Peyer's patch (tissue), 4 donors: ENCODE data around the gene F2RL2. TPM values are rescaled to one million over a fixed set of nuclear protein-coding genes. Genes with fewer than 3 reads are reported as not detected.

Experiments
- DNase-seq, 3 donors: peaks; one replicate each; pipeline ENCODE4 v3.0.0-alpha.2; 2017 to 2019
- H3K27ac ChIP-seq, 4 donors: fragments of 200-600 bp; sonication (generic); one replicate each; pipeline ENCODE4 v1.5.1; 2016 to 2019
- H3K27me3 ChIP-seq, 2 donors: fragments of 200-600 bp; sonication (generic); one replicate each; pipeline ENCODE4 v1.5.1; 2019
- H3K36me3 ChIP-seq, 3 donors: fragments of 200-600 bp; sonication (generic); one replicate each; pipeline ENCODE4 v1.5.1; 2016 to 2019
- H3K4me1 ChIP-seq, 4 donors: fragments of 200-600 bp; sonication (generic); one replicate each; pipeline ENCODE4 v1.5.1; 2016 to 2019
- H3K4me3 ChIP-seq, 4 donors: fragments of 200-600 bp; sonication (generic); 1 replicate in 3 of 4; 2 replicates in 1 of 4; pipeline ENCODE4 v1.5.1; 2016 to 2019; ENCODE audit warnings: mild to moderate bottlenecking in 1 of 4
- H3K9me3 ChIP-seq, 4 donors: fragments of 200-600 bp; sonication (generic); one replicate each; pipeline ENCODE4 v1.5.1; 2016 to 2019; ENCODE audit warnings: mild to moderate bottlenecking in 1 of 4
- POLR2A ChIP-seq, 2 donors: fragments of 450-650 bp; IDR thresholded peaks; one replicate each; pipeline ENCODE4 v1.5.1; 2017; ENCODE audit warnings: antibody characterized with exemption in 2 of 2, mild to moderate bottlenecking in 2 of 2, moderate library complexity in 2 of 2
- total RNA-seq, 4 donors: library from RNA; depleted of rRNA; stranded (reverse); fragments of >200 nt; gene quantifications; one replicate each; pipeline ENCODE4 v1.1.0, GENCODE V29; 2016
- TF ChIP-seq, protein P1 (sequence below), 6 experiments: fragments of 450-650 bp in 4 of 6; fragments of 200-600 bp in 2 of 6; sonication (generic) in 1 of 6; IDR thresholded peaks; one replicate each; pipeline ENCODE4 v1.5.1; 2017 to 2019; ENCODE audit warnings: antibody characterized with exemption in 6 of 6, mild to moderate bottlenecking in 3 of 6, moderate library complexity in 1 of 6

F2RL2 gene
- total RNA-seq, 4 donors from 2014 or later, result 0.70 to 3.3 (median 1.1) TPM

DNA sequence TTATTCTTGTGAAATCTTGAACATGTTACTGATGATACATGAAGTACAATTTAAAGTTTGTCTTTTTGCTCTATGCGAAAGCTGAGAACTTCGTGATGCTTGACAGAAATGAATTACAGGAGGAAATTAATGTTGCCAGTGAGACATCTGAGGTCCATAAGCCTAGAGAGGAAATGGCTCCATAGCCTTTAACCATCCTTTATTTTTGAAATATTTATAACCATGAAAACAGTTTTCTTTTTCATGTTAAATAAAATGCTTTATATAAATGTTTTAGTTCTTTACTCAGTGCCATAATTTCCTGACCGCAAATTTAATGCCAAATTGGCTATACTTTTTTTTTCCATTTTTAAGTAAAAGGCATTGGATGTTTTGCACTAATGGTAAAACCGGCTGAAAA is 29.1 kb downstream of the F2RL2 start:
- TF ChIP-seq, protein P1, sequence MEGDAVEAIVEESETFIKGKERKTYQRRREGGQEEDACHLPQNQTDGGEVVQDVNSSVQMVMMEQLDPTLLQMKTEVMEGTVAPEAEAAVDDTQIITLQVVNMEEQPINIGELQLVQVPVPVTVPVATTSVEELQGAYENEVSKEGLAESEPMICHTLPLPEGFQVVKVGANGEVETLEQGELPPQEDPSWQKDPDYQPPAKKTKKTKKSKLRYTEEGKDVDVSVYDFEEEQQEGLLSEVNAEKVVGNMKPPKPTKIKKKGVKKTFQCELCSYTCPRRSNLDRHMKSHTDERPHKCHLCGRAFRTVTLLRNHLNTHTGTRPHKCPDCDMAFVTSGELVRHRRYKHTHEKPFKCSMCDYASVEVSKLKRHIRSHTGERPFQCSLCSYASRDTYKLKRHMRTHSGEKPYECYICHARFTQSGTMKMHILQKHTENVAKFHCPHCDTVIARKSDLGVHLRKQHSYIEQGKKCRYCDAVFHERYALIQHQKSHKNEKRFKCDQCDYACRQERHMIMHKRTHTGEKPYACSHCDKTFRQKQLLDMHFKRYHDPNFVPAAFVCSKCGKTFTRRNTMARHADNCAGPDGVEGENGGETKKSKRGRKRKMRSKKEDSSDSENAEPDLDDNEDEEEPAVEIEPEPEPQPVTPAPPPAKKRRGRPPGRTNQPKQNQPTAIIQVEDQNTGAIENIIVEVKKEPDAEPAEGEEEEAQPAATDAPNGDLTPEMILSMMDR (IDR thresholded peaks at IDR 0.05), result no peak
- TF ChIP-seq POLR2A (IDR thresholded peaks at IDR 0.05), result no peak
- H3K27me3 ChIP-seq, result no peaks in the 10 kb centered on the region
- no peak for DNase-seq
- peaks cover 0 to 35% (median 0%) of the 10 kb centered on the region in 3 donors for H3K36me3 ChIP-seq
- H3K27ac ChIP-seq, result no peak overlapping the region
- H3K4me3 ChIP-seq, result no peak overlapping the region
- no peaks in the 10 kb centered on the region for H3K4me1 ChIP-seq
- H3K9me3 ChIP-seq, result no peaks in the 10 kb centered on the region

DNA sequence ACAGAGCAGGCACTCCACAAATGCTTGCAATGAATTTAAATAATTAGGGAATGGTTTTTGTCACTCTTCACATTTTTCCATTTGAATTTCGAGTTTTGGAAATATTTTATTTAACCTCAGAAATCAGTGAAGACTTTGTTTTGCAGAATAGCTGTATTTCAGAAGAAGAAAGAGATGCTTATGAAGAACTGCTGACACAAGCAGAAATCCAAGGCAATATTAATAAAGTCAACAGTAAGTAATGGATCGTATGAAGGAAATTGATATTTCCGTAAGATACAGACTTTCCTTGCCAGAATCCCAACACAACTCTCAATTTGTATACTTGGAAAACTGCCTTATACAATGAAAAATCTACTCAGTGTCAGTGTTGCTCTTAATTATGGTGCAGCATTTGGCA is 30.5 kb downstream of the F2RL2 start:
- Histone ChIP-seq H3K27me3 (no peaks in the 10 kb centered on the region), H3K27ac (no peak overlapping the region), H3K4me3 (no peak overlapping the region), H3K4me1 (no peaks in the 10 kb centered on the region), H3K36me3 (peaks cover 0 to 35% (median 0%) of the 10 kb centered on the region in 3 donors), H3K9me3 (no peaks in the 10 kb centered on the region)
- no peak for DNase-seq
- TF ChIP-seq, protein P1 (IDR thresholded peaks at IDR 0.05), result no peak
- no peak for TF ChIP-seq POLR2A (IDR thresholded peaks at IDR 0.05)

DNA sequence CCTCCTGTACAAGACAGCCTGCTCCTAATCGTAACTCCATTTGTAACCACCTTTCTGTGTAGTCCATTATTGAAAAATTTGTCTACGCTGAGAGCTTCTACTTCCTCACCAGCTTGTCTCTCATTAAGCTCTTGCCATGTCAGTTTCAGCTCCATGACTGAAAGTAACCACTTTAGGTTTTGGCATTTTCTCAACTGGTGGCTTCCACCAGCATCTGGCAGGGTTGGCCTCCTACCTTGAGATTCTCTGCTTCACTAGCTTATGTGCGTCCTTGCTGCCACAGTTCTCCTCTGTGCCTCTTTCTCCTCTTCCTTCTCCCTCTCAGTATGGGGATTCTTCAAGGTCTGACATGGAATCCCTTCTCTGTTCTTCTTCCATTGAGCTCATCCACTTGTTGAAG is 31.8 kb downstream of the F2RL2 start:
- Histone ChIP-seq H3K4me3 (no peak overlapping the region), H3K4me1 (no peaks in the 10 kb centered on the region), H3K27ac (no peak overlapping the region), H3K36me3 (peaks cover 0 to 29% (median 0%) of the 10 kb centered on the region in 3 donors), H3K27me3 (no peaks in the 10 kb centered on the region), H3K9me3 (no peaks in the 10 kb centered on the region)
- no peak for DNase-seq
- TF ChIP-seq, protein P1 (IDR thresholded peaks at IDR 0.05), result no peak
- TF ChIP-seq POLR2A (IDR thresholded peaks at IDR 0.05), result no peak

DNA sequence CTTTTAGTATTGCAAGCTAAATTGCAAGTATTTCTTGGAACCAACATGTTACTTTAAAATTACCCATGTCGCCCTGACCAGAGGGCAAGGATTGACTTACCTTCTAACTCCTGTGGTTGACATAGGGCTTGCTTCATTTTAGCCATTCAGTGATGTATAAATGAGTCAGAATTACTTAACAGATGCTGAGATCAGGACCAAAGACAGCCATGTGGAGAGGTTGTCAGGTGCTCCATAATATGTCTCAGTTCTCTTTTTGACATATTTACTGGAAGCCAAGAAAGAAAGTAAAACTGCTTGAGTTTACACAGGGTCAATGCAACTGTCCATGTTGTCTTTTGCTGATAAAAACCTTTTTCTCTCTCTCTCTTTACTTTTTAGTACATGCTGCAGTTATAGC is 33.2 kb downstream of the F2RL2 start:
- H3K36me3 ChIP-seq, result peaks cover 0 to 29% (median 0%) of the 10 kb centered on the region in 3 donors
- no peak overlapping the region for H3K27ac ChIP-seq
- TF ChIP-seq, protein P1 (IDR thresholded peaks at IDR 0.05), result no peak
- TF ChIP-seq POLR2A (IDR thresholded peaks at IDR 0.05), result no peak
- no peaks in the 10 kb centered on the region for H3K9me3 ChIP-seq
- no peak for DNase-seq
- H3K27me3 ChIP-seq, result no peaks in the 10 kb centered on the region
- no peak overlapping the region for H3K4me3 ChIP-seq
- peaks cover 0 to 4% (median 0%) of the 10 kb centered on the region in 4 donors for H3K4me1 ChIP-seq

DNA sequence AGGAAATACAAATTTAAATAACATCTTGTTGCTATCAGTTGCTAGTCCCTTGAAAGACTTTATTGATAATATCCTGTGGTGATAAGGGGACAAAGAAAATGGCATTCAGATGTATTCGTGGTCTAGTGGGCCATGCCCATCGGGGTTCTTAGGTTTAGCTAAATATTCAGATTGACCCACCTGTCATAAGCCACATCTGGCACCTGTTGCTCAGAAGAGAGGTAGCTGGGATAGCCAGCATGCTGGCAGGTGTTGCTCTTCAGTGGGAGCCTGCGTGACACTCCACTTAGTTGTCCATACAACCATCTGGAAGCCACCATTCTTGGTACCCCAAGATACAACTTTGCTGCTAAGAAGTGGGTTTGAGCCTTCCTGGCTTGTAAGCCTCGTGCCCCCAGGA is 36.7 kb downstream of the F2RL2 start:
- no peak for DNase-seq
- H3K4me3 ChIP-seq, result no peak overlapping the region
- no peaks in the 10 kb centered on the region for H3K27me3 ChIP-seq
- TF ChIP-seq, protein P1 (IDR thresholded peaks at IDR 0.05), result no peak
- TF ChIP-seq POLR2A (IDR thresholded peaks at IDR 0.05), result no peak
- no peaks in the 10 kb centered on the region for H3K9me3 ChIP-seq
- peaks cover 0 to 19% (median 0%) of the 10 kb centered on the region in 4 donors for H3K4me1 ChIP-seq
- no peak overlapping the region for H3K27ac ChIP-seq
- peaks cover 0 to 18% (median 0%) of the 10 kb centered on the region in 3 donors for H3K36me3 ChIP-seq

DNA sequence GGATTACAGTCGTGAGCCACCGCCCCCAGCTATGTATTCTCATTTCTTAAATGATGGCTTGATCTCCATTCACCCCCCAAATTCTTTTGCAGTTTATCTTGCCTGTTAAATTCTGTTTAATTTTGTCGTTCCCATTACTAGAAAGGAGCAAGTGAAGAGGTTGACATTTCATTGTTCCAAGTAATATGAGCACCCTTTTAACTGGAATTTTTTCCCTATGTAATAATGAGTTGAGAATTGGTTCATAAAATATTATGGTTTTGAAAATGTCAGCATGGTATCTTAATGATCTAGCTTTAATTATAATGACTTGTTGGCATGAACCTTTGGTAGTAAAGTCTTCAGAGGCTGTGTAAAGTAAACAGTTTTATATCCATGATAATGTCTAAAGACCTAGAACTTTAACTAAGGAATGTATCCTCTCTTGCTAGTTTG is 37.4 kb downstream of the F2RL2 start:
- TF ChIP-seq POLR2A (IDR thresholded peaks at IDR 0.05), result no peak
- TF ChIP-seq, protein P1 (IDR thresholded peaks at IDR 0.05), result no peak
- DNase-seq, result no peak
- H3K36me3 ChIP-seq, result peaks cover 0 to 13% (median 0%) of the 10 kb centered on the region in 3 donors
- H3K9me3 ChIP-seq, result no peaks in the 10 kb centered on the region
- no peak overlapping the region for H3K4me3 ChIP-seq
- no peak overlapping the region for H3K27ac ChIP-seq
- H3K4me1 ChIP-seq, result peaks cover 0 to 24% (median 3%) of the 10 kb centered on the region in 4 donors
- H3K27me3 ChIP-seq, result no peaks in the 10 kb centered on the region
